Ishikawa (cell line): ENCODE results near the gene GALNT10.

Experiments
- CEBPB ChIP-seq: IDR thresholded peaks from 2 replicates; pipeline ENCODE4 v1.6.1; 2012
- CREB1 ChIP-seq: IDR thresholded peaks from 2 replicates; pipeline ENCODE4 v1.6.1; 2012; ENCODE audit warnings: low read depth
- EGR1 ChIP-seq: IDR thresholded peaks from 2 replicates; pipeline ENCODE4 v1.6.1; 2012
- EP300 ChIP-seq: IDR thresholded peaks from 2 replicates; pipeline ENCODE4 v1.6.1; 2012; ENCODE audit warnings: borderline replicate concordance
- FOXM1 ChIP-seq: IDR thresholded peaks from 2 replicates; pipeline ENCODE4 v1.6.1; 2012; ENCODE audit warnings: low read depth, borderline replicate concordance
- MAX ChIP-seq: IDR thresholded peaks from 2 replicates; pipeline ENCODE4 v1.6.1; 2012
- NFIC ChIP-seq: IDR thresholded peaks from 2 replicates; pipeline ENCODE4 v1.6.1; 2012
- RAD21 ChIP-seq: IDR thresholded peaks from 2 replicates; pipeline ENCODE4 v1.6.1; 2012; ENCODE audit warnings: low read depth
- REST ChIP-seq: IDR thresholded peaks from 2 replicates; pipeline ENCODE4 v1.6.1; 2012; ENCODE audit warnings: low read depth, mild to moderate bottlenecking
- TAF1 ChIP-seq: IDR thresholded peaks from 2 replicates; pipeline ENCODE4 v1.6.1; 2012; ENCODE audit warnings: low read depth, mild to moderate bottlenecking
- TCF12 ChIP-seq: IDR thresholded peaks from 2 replicates; pipeline ENCODE4 v1.6.1; 2012; ENCODE audit warnings: low read depth
- TEAD4 ChIP-seq: IDR thresholded peaks from 2 replicates; pipeline ENCODE4 v1.6.1; 2012
- USF1 ChIP-seq: IDR thresholded peaks from 2 replicates; pipeline ENCODE4 v1.6.1; 2012
- YY1 ChIP-seq: IDR thresholded peaks from 2 replicates; pipeline ENCODE4 v1.6.1; 2012; ENCODE audit warnings: low read depth
- ZBTB7A ChIP-seq: IDR thresholded peaks from 2 replicates; pipeline ENCODE4 v1.6.1; 2012; ENCODE audit warnings: low read depth

GALNT10 gene

GRCh38 chr5:154172785-154173184 is 17.7 kb upstream of the GALNT10 start:
- no peak for TF ChIP-seq CREB1
- no peak for TF ChIP-seq YY1
- TF ChIP-seq EGR1 = no peak
- TF ChIP-seq ZBTB7A = no peak
- no peak for TF ChIP-seq NFIC
- no peak for TF ChIP-seq REST
- TF ChIP-seq CEBPB = no peak

- TF ChIP-seq CREB1 (no peak), MAX (no peak), RAD21 (no peak), REST (no peak), YY1 (no peak), TEAD4 (no peak)
Observed at GRCh38 chr5:154174091-154174490, 16.4 kb upstream of the GALNT10 start.

- no peak for TF ChIP-seq TAF1
- no peak for TF ChIP-seq EGR1
- TF ChIP-seq RAD21 = no peak
- no peak for TF ChIP-seq USF1
- no peak for TF ChIP-seq FOXM1
- TF ChIP-seq TCF12 = no peak
- no peak for TF ChIP-seq CREB1
- no peak for TF ChIP-seq MAX
- no peak for TF ChIP-seq EP300
- TF ChIP-seq TEAD4 = no peak
- no peak for TF ChIP-seq REST
- no peak for TF ChIP-seq NFIC
- TF ChIP-seq YY1 = no peak
- TF ChIP-seq CEBPB = no peak
Observed at GRCh38 chr5:154176181-154176580, 14.4 kb upstream of the GALNT10 start.

- no peak for TF ChIP-seq TAF1
- TF ChIP-seq TEAD4 = no peak
- no peak for TF ChIP-seq RAD21
- no peak for TF ChIP-seq TCF12
- TF ChIP-seq EGR1 = no peak
- no peak for TF ChIP-seq USF1
- TF ChIP-seq CREB1 = no peak
- TF ChIP-seq FOXM1 = no peak
- TF ChIP-seq CEBPB = no peak
- TF ChIP-seq EP300 = no peak
Observed at GRCh38 chr5:154178661-154179060, 11.9 kb upstream of the GALNT10 start.

- TF ChIP-seq USF1 (no peak), RAD21 (peak; percentile 85)
Observed at GRCh38 chr5:154179846-154180710, 10.5 kb upstream of the GALNT10 start.
